Smooth muscle cell (in vitro differentiated cells): ENCODE measurements around the gene NIPAL1. TPM values are rescaled to one million over a fixed set of nuclear protein-coding genes. Genes with fewer than 3 reads are reported as not detected.

Experiments used
- DNase-seq: peaks from one replicate; lab custom pipeline; 2025; ENCODE audit not compliant: unreplicated experiment; lab: John Stamatoyannopoulos, UW
- H2AFZ ChIP-seq: fragments of 200-600 bp; sonication (generic); 2 replicates; pipeline ENCODE4 v1.6.0; 2016; ENCODE audit warnings: antibody characterized with exemption, low read depth, mild to moderate bottlenecking
- H3F3A ChIP-seq: fragments of 200-600 bp; sonication (generic); 2 replicates; pipeline ENCODE4 v1.6.0; 2017; ENCODE audit warnings: antibody characterized with exemption, low read depth
- H3K27ac ChIP-seq: fragments of 200-600 bp; sonication (generic); 2 replicates; pipeline ENCODE4 v1.5.1; 2016; ENCODE audit warnings: low read depth, mild to moderate bottlenecking
- H3K27me3 ChIP-seq: fragments of 200-600 bp; sonication (generic); 2 replicates; pipeline ENCODE4 v1.6.1; 2016; ENCODE audit warnings: low read depth, mild to moderate bottlenecking
- H3K36me3 ChIP-seq: fragments of 200-600 bp; sonication (generic); 2 replicates; pipeline ENCODE4 v1.5.1; 2016; ENCODE audit warnings: low read depth
- H3K4me1 ChIP-seq: fragments of 200-600 bp; sonication (generic); 2 replicates; pipeline ENCODE4 v1.5.1; 2016; ENCODE audit warnings: low read depth
- H3K4me2 ChIP-seq: fragments of 200-600 bp; sonication (generic); 2 replicates; pipeline ENCODE4 v1.6.0; 2016; ENCODE audit warnings: mild to moderate bottlenecking
- H3K4me3 ChIP-seq: fragments of 200-600 bp; sonication (generic); 2 replicates; pipeline ENCODE4 v1.5.1; 2016; ENCODE audit warnings: mild to moderate bottlenecking
- H3K79me2 ChIP-seq: fragments of 200-600 bp; sonication (generic); 2 replicates; pipeline ENCODE4 v1.6.0; 2016; ENCODE audit warnings: low read depth, mild to moderate bottlenecking
- H3K9ac ChIP-seq: fragments of 200-600 bp; sonication (generic); 2 replicates; pipeline ENCODE4 v1.6.0; 2016; ENCODE audit warnings: low read depth
- H3K9me3 ChIP-seq: fragments of 200-600 bp; sonication (generic); replicated peaks from 2 replicates; pipeline ENCODE4 v1.5.1; 2016; ENCODE audit warnings: low read depth
- H4K20me1 ChIP-seq: fragments of 200-600 bp; sonication (generic); 2 replicates; pipeline ENCODE4 v1.6.0; 2016; ENCODE audit warnings: low read depth
- CTCF ChIP-seq: fragments of 200-600 bp; sonication (generic); IDR thresholded peaks from 2 replicates; pipeline ENCODE4 v1.5.1; 2017; ENCODE audit warnings: borderline replicate concordance, mild to moderate bottlenecking, antibody characterized with exemption; ENCODE audit not compliant: insufficient read depth, poor library complexity, severe bottlenecking
- WGBS: methylation state at CpG from one replicate; pipeline ENCODE4 v1.1.7; 2016; ENCODE audit warnings: low lambda C conversion rate; 5-methylcytosine and 5-hydroxymethylcytosine counted together
- polyA plus RNA-seq: library from polyadenylated mRNA; unstranded; fragments of >200 nt; fragmentation: Nextera tagmentation; extraction: Ambion mirVana; gene quantifications from 2 replicates; pipeline ENCODE4 v1.2.1, GENCODE V29; 2016
- total RNA-seq: library from RNA; depleted of rRNA; stranded (reverse); fragments of >200 nt; gene quantifications from 2 replicates; pipeline ENCODE4 v1.2.3, GENCODE V29; 2014

Gene NIPAL1
- total and polyA plus RNA-seq, 2 experiments from 2014 or later = 1.0 to 4.1 TPM

GRCh38 chr4:48024522-48024921 is 8.0 kb downstream of the NIPAL1 start:
- H3K4me1 ChIP-seq = no peaks in the 10 kb centered on the region
- no peak overlapping the region for H2AFZ ChIP-seq
- TF ChIP-seq CTCF = no peak
- H3K9me3 ChIP-seq = no peaks in the 10 kb centered on the region
- no peak for DNase-seq
- H4K20me1 ChIP-seq = no peaks in the 10 kb centered on the region
- peaks cover 5% of the 10 kb centered on the region for H3K36me3 ChIP-seq
- H3K79me2 ChIP-seq = no peaks in the 10 kb centered on the region
- peak overlapping the region; percentile 1 for H3K4me2 ChIP-seq
- no peaks in the 10 kb centered on the region for H3K27me3 ChIP-seq
- peak overlapping the region; percentile 5 for H3K27ac ChIP-seq
- WGBS = 84% methylated on average over 4 of the region's 4 CpGs
- no peak overlapping the region for H3K4me3 ChIP-seq
- no peak overlapping the region for H3K9ac ChIP-seq
- no peaks in the 10 kb centered on the region for H3F3A ChIP-seq

DNA sequence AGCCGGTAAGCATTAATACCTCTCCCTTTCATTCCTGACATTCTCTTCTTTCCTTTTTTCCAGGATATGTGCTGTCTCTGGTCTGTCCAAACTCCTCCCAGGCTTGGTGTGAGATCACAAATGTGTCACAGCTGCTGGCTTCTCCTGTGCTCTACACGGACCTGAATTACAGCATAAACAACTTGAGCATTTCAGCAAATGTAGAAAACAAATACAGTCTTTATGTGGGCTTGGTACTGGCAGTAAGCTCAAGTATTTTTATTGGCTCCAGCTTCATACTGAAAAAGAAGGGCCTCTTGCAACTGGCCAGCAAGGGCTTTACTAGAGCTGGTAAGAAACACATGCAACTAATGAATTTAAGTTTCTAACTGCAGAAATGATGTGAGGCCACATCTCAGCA is 8.4 kb downstream of the NIPAL1 start:
- no peaks in the 10 kb centered on the region for H3K79me2 ChIP-seq
- H3K36me3 ChIP-seq = peaks cover 5% of the 10 kb centered on the region
- TF ChIP-seq CTCF = no peak
- no peak for DNase-seq
- peaks cover 1% of the 10 kb centered on the region for H3K4me1 ChIP-seq
- H2AFZ ChIP-seq = no peak overlapping the region
- H3K9ac ChIP-seq = no peak overlapping the region
- H3K9me3 ChIP-seq = no peaks in the 10 kb centered on the region
- H3K27ac ChIP-seq = peak overlapping the region; percentile 5
- no peaks in the 10 kb centered on the region for H4K20me1 ChIP-seq
- H3K4me2 ChIP-seq = peak overlapping the region; percentile 1
- H3K27me3 ChIP-seq = no peaks in the 10 kb centered on the region
- no peaks in the 10 kb centered on the region for H3F3A ChIP-seq
- no peak overlapping the region for H3K4me3 ChIP-seq
- WGBS = 5% methylated on average over 2 of the region's 2 CpGs

DNA sequence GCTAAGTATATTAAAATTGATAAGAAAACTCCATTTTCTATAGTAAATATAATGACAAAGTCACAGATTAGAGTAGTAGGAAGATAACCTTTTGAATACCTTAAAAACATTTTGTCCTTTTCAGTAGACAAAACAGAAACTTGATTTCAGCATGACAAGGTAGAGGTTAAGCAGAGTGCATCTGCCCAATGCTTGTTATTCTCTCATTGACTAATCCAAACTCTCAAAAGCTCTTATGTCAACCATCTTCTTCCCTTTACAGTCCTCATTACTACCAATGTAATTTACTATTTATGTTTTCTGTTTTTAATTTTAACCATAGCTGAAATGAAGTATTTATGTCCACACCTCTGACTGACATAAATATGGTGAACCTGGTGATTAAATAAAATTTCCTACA is 11.1 kb downstream of the NIPAL1 start:
- peaks cover 9% of the 10 kb centered on the region for H3K4me1 ChIP-seq
- no peak for TF ChIP-seq CTCF
- no peak for DNase-seq
- H3K36me3 ChIP-seq = peaks cover 5% of the 10 kb centered on the region
- peaks cover 9% of the 10 kb centered on the region for H3F3A ChIP-seq
- no peaks in the 10 kb centered on the region for H3K79me2 ChIP-seq
- no peaks in the 10 kb centered on the region for H3K27me3 ChIP-seq
- no peaks in the 10 kb centered on the region for H3K9me3 ChIP-seq
- H3K27ac ChIP-seq = no peak overlapping the region
- no peak overlapping the region for H3K4me3 ChIP-seq
- no peak overlapping the region for H3K4me2 ChIP-seq
- H2AFZ ChIP-seq = no peak overlapping the region
- H4K20me1 ChIP-seq = no peaks in the 10 kb centered on the region
- no peak overlapping the region for H3K9ac ChIP-seq

GRCh38 chr4:48028696-48029095 is 12.1 kb downstream of the NIPAL1 start:
- H3K4me2 ChIP-seq = no peak overlapping the region
- H3K79me2 ChIP-seq = no peaks in the 10 kb centered on the region
- peaks cover 9% of the 10 kb centered on the region for H3K4me1 ChIP-seq
- peaks cover 9% of the 10 kb centered on the region for H3F3A ChIP-seq
- WGBS = 14% methylated on average over 2 of the region's 2 CpGs
- no peak overlapping the region for H3K9ac ChIP-seq
- H2AFZ ChIP-seq = no peak overlapping the region
- no peaks in the 10 kb centered on the region for H3K9me3 ChIP-seq
- DNase-seq = no peak
- no peak overlapping the region for H3K27ac ChIP-seq
- no peaks in the 10 kb centered on the region for H3K27me3 ChIP-seq
- peaks cover 5% of the 10 kb centered on the region for H3K36me3 ChIP-seq
- H3K4me3 ChIP-seq = no peak overlapping the region
- H4K20me1 ChIP-seq = no peaks in the 10 kb centered on the region
- no peak for TF ChIP-seq CTCF
